K562 (cell line): ENCODE measurements around the gene POLR2L. TPM values are rescaled to one million over a fixed set of nuclear protein-coding genes. Genes with fewer than 3 reads are reported as not detected.

Experiments
- CHD1 ChIP-seq: fragments of 200-600 bp; sonication (generic); IDR thresholded peaks from one replicate; pipeline ENCODE4 v1.6.1; 2012; ENCODE audit warnings: mild to moderate bottlenecking, moderate library complexity, low read length, inconsistent platforms
- HINFP ChIP-seq: fragments of 450-650 bp; conservative IDR thresholded peaks from 2 replicates; pipeline ENCODE4 v1.6.1; 2016; ENCODE audit warnings: missing genetic modification characterization, low read depth, mild to moderate bottlenecking, control low read depth, missing compliant biosample characterization
- MCM3 ChIP-seq: fragments of 450-650 bp; IDR thresholded peaks from 2 replicates; pipeline ENCODE4 v1.6.1; 2016
- MYNN ChIP-seq, 2 experiments: sonication (generic); formaldehyde crosslinking in 1 of 2; IDR thresholded peaks; 2 replicates each; pipeline versions ENCODE4 v1.5.0 to v1.6.1; 2016 to 2020; ENCODE audit warnings: antibody characterized with exemption in 1 of 2, missing genetic modification reagents in 1 of 2
- NELFE ChIP-seq: IDR thresholded peaks from 2 replicates; pipeline ENCODE4 v1.6.1; 2011; ENCODE audit warnings: mild to moderate bottlenecking; ENCODE audit not compliant: insufficient read depth, insufficient read length
- RBM22 ChIP-seq: fragments of 200-400 bp; formaldehyde crosslinking; IDR thresholded peaks from 2 replicates; pipeline ENCODE4 v1.6.1; 2018; ENCODE audit warnings: low read length, low read depth; ENCODE audit not compliant: poor library complexity, severe bottlenecking
- RERE ChIP-seq: sonication (generic); formaldehyde crosslinking; IDR thresholded peaks from 2 replicates; pipeline ENCODE4 v1.8.0; 2023; ENCODE audit warnings: missing genetic modification reagents, mild to moderate bottlenecking, borderline replicate concordance
- SETDB1 ChIP-seq: IDR thresholded peaks from one replicate; pipeline ENCODE4 v1.6.1; 2012; ENCODE audit warnings: low read length, control low read depth, inconsistent platforms
- TAF7 ChIP-seq: fragments of 450-650 bp; IDR thresholded peaks from 2 replicates; pipeline ENCODE4 v1.6.1; 2016; ENCODE audit warnings: missing genetic modification characterization, missing compliant biosample characterization
- TEAD1 ChIP-seq, 2 experiments: fragments of 450-650 bp in 1 of 2; sonication (generic) in 1 of 2; formaldehyde crosslinking; IDR thresholded peaks; 2 replicates each; pipeline versions ENCODE4 v1.4.0 to v1.8.0; 2020 to 2022; ENCODE audit warnings: mild to moderate bottlenecking in 2 of 2, missing genetic modification reagents in 1 of 2
- YBX1 ChIP-seq: fragments of 450-650 bp; IDR thresholded peaks from 2 replicates; pipeline ENCODE4 v1.7.1; 2016; ENCODE audit warnings: mild to moderate bottlenecking
- ZBTB34 ChIP-seq: fragments of 250-450 bp; sonication (Bioruptor Pico); IDR thresholded peaks from 2 replicates; pipeline ENCODE4 v1.8.0; 2021; ENCODE audit warnings: mild to moderate bottlenecking, moderate library complexity
- ZBTB5 ChIP-seq: fragments of 450-650 bp; IDR thresholded peaks from 2 replicates; pipeline ENCODE4 v1.6.1; 2017; ENCODE audit warnings: antibody characterized with exemption
- ZNF347 ChIP-seq: fragments of 450-650 bp; formaldehyde crosslinking; IDR thresholded peaks from 2 replicates; pipeline ENCODE4 v1.4.0; 2020; ENCODE audit warnings: low read depth, mild to moderate bottlenecking, moderate library complexity
- ZNF511 ChIP-seq: sonication (generic); formaldehyde crosslinking; IDR thresholded peaks from 2 replicates; pipeline ENCODE4 v1.8.0; 2022; ENCODE audit warnings: mild to moderate bottlenecking, missing genetic modification reagents
- ZNF764 ChIP-seq: fragments of 250-450 bp; sonication (Bioruptor Pico); IDR thresholded peaks from 2 replicates; pipeline ENCODE4 v1.4.0; 2020; ENCODE audit warnings: low read depth, mild to moderate bottlenecking, moderate library complexity
- ZSCAN29 ChIP-seq: fragments of 450-650 bp; IDR thresholded peaks from 2 replicates; pipeline ENCODE4 v1.6.1; 2017
- polyA plus RNA-seq, 8 experiments: library from polyadenylated mRNA; depleted of rRNA in 4 of 8; stranded (reverse) in 5 of 8; unstranded in 3 of 8; fragments of >200 nt; fragmentation: Nextera tagmentation in 2 of 8; fragmentation: Illumina TruSeq in 1 of 8; extraction: Ambion mirVana in 2 of 8; extraction: Trizol in 1 of 8; gene quantifications; 2 replicates each; pipeline versions ENCODE4 v1.2.1 to v1.2.3, GENCODE V29; 2011 to 2014; ENCODE audit warnings: inconsistent platforms in 1 of 8, missing spikeins in 1 of 8
- total RNA-seq, 7 experiments: library from RNA; depleted of rRNA in 6 of 7; stranded (reverse); fragments of >200 nt in 6 of 7; fragmentation: Illumina TruSeq in 2 of 7; extraction: Trizol in 2 of 7; gene quantifications; 2 replicates each; pipeline versions ENCODE4 v1.2.1 to v1.2.3, GENCODE V29; 2011 to 2021; ENCODE audit warnings: low replicate concordance in 1 of 7

Gene POLR2L
- total and polyA plus RNA-seq, 9 of the 15 experiments (the other 6 are each of a cell fraction or from before 2014, with no cell fraction given): 38.3 to 688 (median 108) TPM

GRCh38 chr11:827146-827896 is 15.0 kb downstream of the POLR2L start (continued):
- TF ChIP-seq ZBTB34 (CRISPR knock-in tag) (no peak), NELFE (no peak), MYNN (IDR thresholded peaks at IDR 0.05) (no peak), MYNN (CRISPR knock-in tag; IDR thresholded peaks at IDR 0.05) (no peak), ZNF511 (CRISPR knock-in tag) (no peak; the same call in 1 of the 2 replicates), YBX1 (no peak), RBM22 (no peak), TEAD1 (CRISPR knock-in tag; IDR thresholded peaks at IDR 0.05) (no peak; a peak in 1 of 4 replicates), ZNF764 (no peak), MCM3 (no peak), TAF7 (0 out of 2 replicates have a peak, but pooled peaks have one; percentile 8), RERE (CRISPR knock-in tag) (no peak), ZBTB5 (no peak), SETDB1 (no peak), HINFP (tag) (no peak), ZNF347 (CRISPR knock-in tag) (no peak), ZSCAN29 (no peak), CHD1 (no peak)
